Muscle of leg (tissue), 11 donors: Measurements from ENCODE around the gene SGK1. TPM values are rescaled to one million over a fixed set of nuclear protein-coding genes. Genes with fewer than 3 reads are reported as not detected.
A peak's percentile ranks its signal among the peaks of the same experiment; 100 is the strongest.

Source experiments
- DNase-seq: peaks from one replicate; pipeline ENCODE4 v3.0.0; 2013
- H3K27ac ChIP-seq: one replicate; pipeline ENCODE4 v1.5.1; 2013; ENCODE audit warnings: mild to moderate bottlenecking, low read length, control low read depth
- H3K27me3 ChIP-seq: one replicate; pipeline ENCODE4 v1.6.1; 2013; ENCODE audit warnings: low read length; ENCODE audit not compliant: control insufficient read depth, insufficient read depth
- H3K36me3 ChIP-seq: one replicate; pipeline ENCODE4 v1.6.1; 2013; ENCODE audit warnings: low read length; ENCODE audit not compliant: control insufficient read depth, insufficient read depth
- H3K4me1 ChIP-seq: one replicate; pipeline ENCODE4 v1.6.1; 2013; ENCODE audit warnings: low read length; ENCODE audit not compliant: control insufficient read depth, insufficient read depth
- H3K4me3 ChIP-seq: one replicate; pipeline ENCODE4 v1.5.1; 2013; ENCODE audit warnings: low read length, control low read depth
- H3K9me3 ChIP-seq: replicated peaks from 2 replicates; pipeline ENCODE4 v1.6.1; 2013; ENCODE audit warnings: low read depth, low read length; ENCODE audit not compliant: control insufficient read depth
- whole genome bisulfite sequencing: methylation state at CpG from one replicate; pipeline ENCODE4 v1.1.5; 2013; ENCODE audit warnings: missing lambda C conversion rate; ENCODE audit not compliant: insufficient coverage; 5-methylcytosine and 5-hydroxymethylcytosine counted together
- polyA plus RNA-seq, 8 donors: library from polyadenylated mRNA; unstranded; fragments of 120-200 nt; gene quantifications; one replicate each; pipeline versions ENCODE4 v1.2.1 to v1.2.3, GENCODE V29; 2013; ENCODE audit warnings: inconsistent platforms in 1 of 8, low replicate concordance in 1 of 8; ENCODE audit not compliant: insufficient read length in 8 of 8, insufficient read depth in 1 of 8
- total RNA-seq: library from RNA; stranded (reverse); fragments of 120-200 nt; gene quantifications from one replicate; pipeline ENCODE4 v1.2.4, GENCODE V29; 2013

The SGK1 gene
- total and polyA plus RNA-seq, 9 donors: 17.4 to 32.2 (median 19.4) TPM

DNA sequence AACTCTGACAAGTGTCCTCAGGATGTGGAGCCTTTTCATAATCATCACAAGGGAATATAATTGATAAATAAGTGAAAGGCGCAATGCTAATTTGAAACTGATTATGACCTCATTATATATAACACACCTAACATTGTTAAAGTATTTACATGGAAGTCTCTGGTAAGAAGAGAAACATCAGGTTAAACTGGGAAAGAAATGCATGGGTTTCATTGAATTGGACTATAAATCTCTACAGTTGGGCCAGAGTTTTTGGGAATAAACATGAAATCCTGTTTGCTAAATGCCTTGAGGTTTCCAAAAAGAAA lies 1.0 kb upstream of the SGK1 start:
- peaks cover 11% of the 10 kb centered on the region for H3K27me3 ChIP-seq
- no CpG with 5 or more reads among the region's 1 CpG for WGBS
- no peaks in the 10 kb centered on the region for H3K9me3 ChIP-seq
- H3K36me3 ChIP-seq: no peaks in the 10 kb centered on the region
- DNase-seq: no peak
- no peak overlapping the region for H3K27ac ChIP-seq
- H3K4me1 ChIP-seq: peaks cover 4% of the 10 kb centered on the region
- H3K4me3 ChIP-seq: no peak overlapping the region

GRCh38 chr6:134318236-134318973 lies 493 bp upstream of the SGK1 start:
- 57% methylated on average over 2 of the region's 8 CpGs for WGBS
- Histone ChIP-seq H3K4me3 (peak overlapping the region; percentile 56), H3K27me3 (peaks cover 11% of the 10 kb centered on the region), H3K27ac (no peak overlapping the region), H3K36me3 (no peaks in the 10 kb centered on the region), H3K4me1 (peaks cover 4% of the 10 kb centered on the region), H3K9me3 (no peaks in the 10 kb centered on the region)
- no peak for DNase-seq

DNA sequence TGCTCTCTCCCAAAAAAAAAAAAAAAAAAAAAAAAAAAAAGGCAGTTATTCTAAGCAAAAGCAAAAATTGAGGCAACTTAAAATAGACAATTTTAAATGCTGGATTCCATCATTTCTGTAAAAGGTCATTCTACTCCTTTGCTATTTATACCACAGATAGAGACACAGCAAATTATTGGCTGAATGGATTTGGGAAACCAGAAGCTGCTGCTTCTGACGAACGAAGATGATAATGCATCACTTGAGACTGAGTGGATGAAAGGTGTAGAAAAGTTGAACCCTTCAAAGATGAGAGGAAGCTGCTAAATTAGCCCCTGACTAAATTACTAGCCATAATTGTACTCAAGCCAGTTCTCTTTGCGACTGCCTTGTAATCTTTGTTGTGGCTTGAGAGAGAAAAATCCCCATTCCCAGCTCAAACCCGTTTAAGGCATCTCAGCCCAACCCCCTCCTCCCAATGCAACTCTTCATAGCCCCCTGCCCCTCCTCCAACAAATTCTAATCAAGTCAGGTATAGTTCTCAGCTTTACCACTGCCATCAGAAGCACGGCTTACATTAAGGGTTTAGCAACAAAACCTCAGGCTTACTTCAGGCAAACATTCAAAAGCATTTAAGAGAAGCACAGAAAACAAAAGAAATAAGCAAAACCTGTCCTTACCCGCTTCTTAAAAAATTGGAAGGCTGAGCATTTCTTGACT lies 1.0 kb downstream of the SGK1 start:
- Histone ChIP-seq H3K4me3 (peak overlapping the region; percentile 56), H3K9me3 (no peaks in the 10 kb centered on the region), H3K27me3 (peaks cover 11% of the 10 kb centered on the region), H3K4me1 (peaks cover 4% of the 10 kb centered on the region), H3K36me3 (no peaks in the 10 kb centered on the region), H3K27ac (peak overlapping the region; percentile 37)
- DNase-seq: no peak
- WGBS: 7% methylated on average over 2 of the region's 6 CpGs

DNA sequence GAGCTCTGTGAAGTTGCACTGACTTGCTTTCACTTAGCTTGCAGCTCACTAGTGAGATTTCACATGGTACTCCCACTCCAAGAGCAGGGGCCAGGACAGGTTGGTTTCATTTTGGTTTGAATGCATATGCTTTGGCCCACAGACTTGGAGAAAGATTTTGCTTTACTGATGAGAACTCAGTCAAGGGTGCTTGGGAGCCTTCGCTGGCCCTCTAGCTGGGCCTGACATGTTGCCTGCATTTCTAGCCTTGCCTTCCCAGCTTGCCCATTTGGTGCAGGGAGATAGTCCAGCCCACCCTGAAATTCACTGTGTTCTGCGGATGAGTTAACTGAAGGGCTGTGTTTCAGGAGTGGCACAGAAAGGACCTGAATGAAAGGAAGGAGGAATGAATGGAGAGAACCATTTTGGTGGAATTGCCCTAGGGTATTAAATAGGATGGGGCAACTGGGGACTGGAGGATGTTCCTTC lies 1.9 kb downstream of the SGK1 start:
- Histone ChIP-seq H3K36me3 (no peaks in the 10 kb centered on the region), H3K9me3 (no peaks in the 10 kb centered on the region), H3K4me1 (peaks cover 4% of the 10 kb centered on the region), H3K4me3 (no peak overlapping the region), H3K27ac (no peak overlapping the region), H3K27me3 (peaks cover 11% of the 10 kb centered on the region)
- no peak for DNase-seq
- 100% methylated on average over 1 of the region's 2 CpGs for whole genome bisulfite sequencing

GRCh38 chr6:134315189-134315588 lies 2.7 kb downstream of the SGK1 start:
- Histone ChIP-seq H3K36me3 (no peaks in the 10 kb centered on the region), H3K27me3 (peaks cover 11% of the 10 kb centered on the region), H3K4me1 (peaks cover 4% of the 10 kb centered on the region), H3K27ac (no peak overlapping the region), H3K4me3 (no peak overlapping the region), H3K9me3 (no peaks in the 10 kb centered on the region)
- no peak for DNase-seq
- WGBS: no CpG with 5 or more reads among the region's 1 CpG

- Histone ChIP-seq H3K36me3 (no peaks in the 10 kb centered on the region), H3K4me3 (no peak overlapping the region), H3K4me1 (peaks cover 4% of the 10 kb centered on the region), H3K9me3 (no peaks in the 10 kb centered on the region), H3K27me3 (peaks cover 11% of the 10 kb centered on the region), H3K27ac (no peak overlapping the region)
- 83% methylated on average over 3 of the region's 4 CpGs for WGBS
- DNase-seq: no peak
Observed at GRCh38 chr6:134314006-134314821, 3.7 kb downstream of the SGK1 start.

DNA sequence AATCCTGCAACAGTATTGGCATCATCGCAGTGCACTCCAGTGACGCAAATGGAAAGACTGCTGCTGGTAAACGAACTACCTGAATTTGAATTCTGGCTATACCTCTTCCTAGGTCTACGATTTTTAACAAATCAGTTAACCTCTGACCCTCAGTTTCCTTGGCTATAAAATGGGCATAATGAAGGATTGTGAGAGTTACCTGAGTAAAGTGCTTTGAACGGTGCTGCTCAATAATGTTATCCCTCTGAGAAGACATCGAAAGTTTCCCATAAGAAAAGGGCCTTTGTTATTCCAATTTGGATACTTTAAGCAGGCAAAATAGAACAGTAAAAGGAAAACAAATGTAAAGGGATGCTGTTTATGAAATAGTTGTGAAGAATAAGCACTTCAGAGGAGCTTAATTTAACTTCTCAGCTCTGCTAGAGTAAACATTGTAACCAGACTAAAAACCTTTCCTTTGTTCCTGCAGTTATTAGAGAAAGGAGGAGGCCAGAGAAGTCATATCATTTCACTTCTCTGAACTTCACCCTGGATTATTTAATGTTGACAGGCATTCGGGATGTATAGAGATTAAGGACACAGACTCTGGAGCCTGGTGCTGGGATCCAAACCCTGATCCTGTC lies 5.8 kb downstream of the SGK1 start:
- H3K4me3 ChIP-seq: no peak overlapping the region
- H3K9me3 ChIP-seq: no peaks in the 10 kb centered on the region
- H3K27me3 ChIP-seq: peaks cover 4% of the 10 kb centered on the region
- DNase-seq: no peak
- no peak overlapping the region for H3K27ac ChIP-seq
- H3K4me1 ChIP-seq: no peaks in the 10 kb centered on the region
- no peaks in the 10 kb centered on the region for H3K36me3 ChIP-seq
- 88% methylated on average over 1 of the region's 7 CpGs for WGBS

DNA sequence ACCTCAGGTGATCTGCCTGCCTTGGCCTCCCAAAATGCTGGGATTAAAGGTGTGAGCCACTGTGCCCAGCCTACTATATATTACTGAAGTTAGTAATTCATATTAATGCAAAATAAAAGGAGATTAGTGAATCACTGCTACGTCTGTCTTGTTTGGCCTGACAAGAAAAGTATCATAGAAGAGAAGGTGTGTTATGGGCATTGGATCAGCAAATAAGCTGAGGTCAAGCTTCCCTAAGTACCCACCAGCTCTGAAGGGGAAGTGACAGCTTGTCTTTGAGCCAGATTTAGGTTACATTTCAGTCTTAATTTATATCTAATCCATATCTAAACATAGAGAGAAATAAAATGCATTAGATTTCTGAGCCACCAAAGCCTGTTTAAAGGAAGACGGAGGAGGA lies 7.1 kb downstream of the SGK1 start:
- DNase-seq: no peak
- no peaks in the 10 kb centered on the region for H3K9me3 ChIP-seq
- no CpG with 5 or more reads among the region's 2 CpGs for WGBS
- H3K4me1 ChIP-seq: no peaks in the 10 kb centered on the region
- H3K36me3 ChIP-seq: no peaks in the 10 kb centered on the region
- H3K27ac ChIP-seq: no peak overlapping the region
- no peak overlapping the region for H3K4me3 ChIP-seq
- H3K27me3 ChIP-seq: no peaks in the 10 kb centered on the region

DNA sequence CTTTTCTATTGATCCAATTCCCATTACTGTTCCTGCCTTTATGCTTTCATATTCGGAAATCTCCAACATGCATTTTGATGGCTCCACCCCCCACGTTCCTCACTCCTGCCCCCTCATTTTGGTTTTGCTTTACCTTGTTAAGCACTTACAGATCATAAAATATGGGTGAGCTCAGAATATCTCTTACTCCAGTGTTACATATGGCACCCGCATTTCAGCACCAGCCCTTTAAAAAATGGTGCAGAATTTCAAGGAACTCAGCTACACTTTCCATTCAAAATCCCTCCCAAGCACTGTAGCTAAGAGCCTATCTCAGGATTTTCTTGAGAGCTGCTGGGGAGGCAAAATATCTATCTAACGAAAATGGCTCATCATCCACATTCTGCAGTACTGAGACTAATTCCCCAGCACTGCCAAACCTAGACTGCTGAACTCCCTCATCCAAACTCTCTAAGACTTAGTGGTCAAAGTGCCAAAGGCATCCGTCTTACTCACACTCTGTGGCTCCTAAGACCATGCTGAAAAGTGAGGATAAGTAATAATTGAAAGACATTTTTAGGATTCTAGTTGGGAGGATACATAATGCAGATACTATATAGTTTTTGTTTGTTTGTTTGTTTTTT lies 7.8 kb downstream of the SGK1 start:
- no CpG with 5 or more reads among the region's 5 CpGs for WGBS

More for the DNA sequence above, 7.8 kb downstream of the SGK1 start:
- no peak for DNase-seq
- no peaks in the 10 kb centered on the region for H3K9me3 ChIP-seq
- no peaks in the 10 kb centered on the region for H3K36me3 ChIP-seq
- no peaks in the 10 kb centered on the region for H3K4me1 ChIP-seq
- H3K27ac ChIP-seq: no peak overlapping the region
- H3K27me3 ChIP-seq: no peaks in the 10 kb centered on the region
- no peak overlapping the region for H3K4me3 ChIP-seq
